HepG2 (cell line): ENCODE measurements around the gene WWTR1. TPM values are rescaled to one million over a fixed set of nuclear protein-coding genes. Genes with fewer than 3 reads are reported as not detected.

Experiments used
- ATAC-seq: fragments of 200-7000 bp; cut with Tn5 transposase; 3 replicates; pipeline ENCODE4 v1.9.1; 2020; ENCODE audit warnings: mild to moderate bottlenecking, moderate library complexity
- BruUV-seq: library from RNA; stranded (reverse); fragments of 400-500 nt; replicated peaks from 2 replicates; lab custom pipeline; 2021; lab: Mats Ljungman, UMichigan
- CTCF ChIA-PET: fragments of 300-600 bp; formaldehyde crosslinking; extraction: SDS; loops from one replicate; lab custom pipeline; 2021; ENCODE audit warnings: low total read pairs, inconsistent platforms, low intra/inter-chr PET ratio; lab: Yijun Ruan, JAX
- POLR2A ChIA-PET: fragments of 350-600 bp; sonication (Branson Sonifier 250); formaldehyde crosslinking; loops from one replicate; lab custom pipeline; 2020; ENCODE audit warnings: antibody characterized with exemption, inconsistent platforms; lab: Yijun Ruan, JAX
- DNase-seq: peaks from one replicate; pipeline ENCODE4 v3.0.0-alpha.2; 2015; ENCODE audit warnings: low spot score
- FAIRE-seq: peaks from 3 replicates; lab custom pipeline; 2011; peaks lifted over from hg19 to GRCh38; lab: Jason Lieb, UNC
- H2AFZ ChIP-seq: one replicate; pipeline ENCODE4 v1.6.1; 2011; ENCODE audit warnings: low read length, inconsistent platforms
- H3K27ac ChIP-seq: fragments of 300-600 bp; 3 replicates; pipeline ENCODE4 v1.8.0; 2011; ENCODE audit warnings: mixed run types, mild to moderate bottlenecking, mixed read lengths, low read length, inconsistent platforms; ENCODE audit not compliant: insufficient read depth; ENCODE audit errors: extremely low read length
- H3K27me3 ChIP-seq, 2 experiments: fragments of 200-600 bp in 1 of 2; 2 replicates in 1 of 2; 3 replicates in 1 of 2; pipeline versions ENCODE4 v1.6.0 to v1.8.0; 2011; ENCODE audit warnings: low read length in 2 of 2, mild to moderate bottlenecking in 2 of 2, moderate library complexity in 2 of 2, inconsistent platforms in 1 of 2; ENCODE audit not compliant: insufficient read depth in 2 of 2, control insufficient read depth in 1 of 2
- H3K36me3 ChIP-seq, 2 experiments: fragments of 200-600 bp in 1 of 2; replicated peaks in 1 of 2; 2 replicates in 1 of 2; 3 replicates in 1 of 2; pipeline versions ENCODE4 v1.5.1 to v1.8.0; 2011; ENCODE audit warnings: low read length in 2 of 2, inconsistent platforms in 1 of 2; ENCODE audit not compliant: insufficient read depth in 2 of 2, control insufficient read depth in 1 of 2
- H3K4me1 ChIP-seq: 2 replicates; pipeline ENCODE4 v1.5.1; 2012; ENCODE audit warnings: low read length, inconsistent platforms; ENCODE audit not compliant: insufficient read depth
- H3K4me2 ChIP-seq: 2 replicates; pipeline ENCODE4 v1.6.0; 2011; ENCODE audit warnings: low read depth, low read length, inconsistent platforms
- H3K4me3 ChIP-seq, 3 experiments: fragments of 200-600 bp in 1 of 3; sonication (generic), shearing (Covaris generic) in 1 of 3; replicated peaks in 1 of 3; 2 replicates each; pipeline ENCODE4 v1.5.1; 2011 to 2016; ENCODE audit warnings: low read length in 3 of 3, inconsistent platforms in 2 of 3, low read depth in 2 of 3, mild to moderate bottlenecking in 2 of 3, control low read depth in 1 of 3, mixed read lengths in 1 of 3; ENCODE audit not compliant: insufficient read depth in 1 of 3
- H3K79me2 ChIP-seq: one replicate; pipeline ENCODE4 v1.6.1; 2011; ENCODE audit warnings: low read length, inconsistent platforms; ENCODE audit not compliant: insufficient read depth
- H3K9ac ChIP-seq: 2 replicates; pipeline ENCODE4 v1.6.0; 2011; ENCODE audit warnings: mild to moderate bottlenecking, low read depth, low read length, inconsistent platforms; ENCODE audit not compliant: insufficient read depth
- H3K9me3 ChIP-seq: 2 replicates; pipeline ENCODE4 v1.5.1; 2012; ENCODE audit warnings: mild to moderate bottlenecking, low read length
- H4K20me1 ChIP-seq: 2 replicates; pipeline ENCODE4 v1.6.0; 2011; ENCODE audit warnings: inconsistent platforms, mild to moderate bottlenecking, low read length, moderate library complexity; ENCODE audit not compliant: insufficient read depth
- BCL6 ChIP-seq: IDR thresholded peaks from 2 replicates; pipeline ENCODE4 v1.6.1; 2016; ENCODE audit warnings: missing genetic modification reagents, missing compliant biosample characterization
- CHD2 ChIP-seq: IDR thresholded peaks from 2 replicates; pipeline ENCODE4 v1.6.1; 2011; ENCODE audit warnings: low read depth, low read length, improper control_type of control experiment
- EZH2 ChIP-seq: conservative IDR thresholded peaks from 2 replicates; pipeline ENCODE4 v1.6.1; 2012; ENCODE audit warnings: mild to moderate bottlenecking, low read depth, low read length, moderate library complexity
- LRRFIP1 ChIP-seq: sonication (generic); formaldehyde crosslinking; conservative IDR thresholded peaks from 2 replicates; pipeline ENCODE4 v1.4.0; 2020; ENCODE audit warnings: missing genetic modification reagents
- MIER2 ChIP-seq: IDR thresholded peaks from 2 replicates; pipeline ENCODE4 v1.6.1; 2016; ENCODE audit warnings: missing biosample characterization, missing genetic modification reagents
- MNT ChIP-seq: fragments of 450-650 bp; IDR thresholded peaks from 2 replicates; pipeline ENCODE4 v1.6.1; 2016
- NFRKB ChIP-seq: fragments of 450-650 bp; IDR thresholded peaks from 2 replicates; pipeline ENCODE4 v1.6.1; 2017
- REL ChIP-seq: sonication (generic); formaldehyde crosslinking; conservative IDR thresholded peaks from 2 replicates; pipeline ENCODE4 v1.8.0; 2022; ENCODE audit warnings: mild to moderate bottlenecking, missing genetic modification reagents, moderate library complexity
- REPIN1 ChIP-seq: sonication (generic); formaldehyde crosslinking; IDR thresholded peaks from 2 replicates; pipeline ENCODE4 v1.8.0; 2022; ENCODE audit warnings: missing genetic modification reagents, low read depth, mild to moderate bottlenecking, borderline replicate concordance
- RXRA ChIP-seq: sonication (generic); formaldehyde crosslinking; IDR thresholded peaks from 2 replicates; pipeline ENCODE4 v1.5.1; 2020; ENCODE audit warnings: missing genetic modification reagents
- ZNF264 ChIP-seq: sonication (generic); formaldehyde crosslinking; IDR thresholded peaks from 2 replicates; pipeline ENCODE4 v1.4.0; 2020; ENCODE audit warnings: missing genetic modification reagents
- ZNF331 ChIP-seq: sonication (generic); formaldehyde crosslinking; IDR thresholded peaks from 2 replicates; pipeline ENCODE4 v1.4.0; 2020; ENCODE audit warnings: missing genetic modification reagents
- ZNF792 ChIP-seq: IDR thresholded peaks from 2 replicates; pipeline ENCODE4 v1.6.1; 2016
- ZNF841 ChIP-seq: sonication (generic); formaldehyde crosslinking; IDR thresholded peaks from 2 replicates; pipeline ENCODE4 v1.8.1; 2023; ENCODE audit warnings: missing genetic modification reagents, borderline replicate concordance
- WGBS: methylation state at CpG from one replicate; pipeline ENCODE4 v1.1.6; 2017; ENCODE audit warnings: low lambda C conversion rate; 5-methylcytosine and 5-hydroxymethylcytosine counted together
- in situ Hi-C: cut with HindIII; loops from 2 replicates; pipeline ENCODE4 v1.10.0; 2017; ENCODE audit warnings: low pct_unique_long_range_greater_than_20kb; ENCODE audit not compliant: extremely low pct_ligation_motif_present
- intact Hi-C: fragments of 100-400 bp; cut with micrococcal nuclease; formaldehyde crosslinking; loops from one replicate; pipeline ENCODE4 v1.10.0; 2022; ENCODE audit not compliant: unreplicated experiment
- polyA plus RNA-seq, 8 experiments: library from polyadenylated mRNA; depleted of rRNA in 3 of 8; stranded (reverse) in 7 of 8; unstranded in 1 of 8; fragments of >200 nt; fragmentation: Illumina TruSeq in 4 of 8; extraction: Trizol in 4 of 8; gene quantifications; 2 replicates each; pipeline versions ENCODE4 v1.2.1 to v1.2.3, GENCODE V29; 2011 to 2016; ENCODE audit warnings: low read depth in 4 of 8, missing spikeins in 1 of 8, mixed read lengths in 1 of 8; ENCODE audit not compliant: insufficient read depth in 1 of 8
- total RNA-seq, 5 experiments: library from RNA; depleted of rRNA; stranded (reverse); fragments of >200 nt; fragmentation: Illumina TruSeq; extraction: Trizol; gene quantifications; 2 replicates each; pipeline ENCODE4 v1.2.3, GENCODE V29; 2016; ENCODE audit warnings: low read depth in 1 of 5
- TF ChIP-seq, protein P1 (sequence below): sonication (generic); formaldehyde crosslinking; IDR thresholded peaks from 2 replicates; pipeline ENCODE4 v1.4.0; 2020; ENCODE audit warnings: mild to moderate bottlenecking, missing genetic modification reagents
- TF ChIP-seq, protein P2 (sequence below): sonication (generic); formaldehyde crosslinking; IDR thresholded peaks from 2 replicates; pipeline ENCODE4 v1.8.0; 2022; ENCODE audit warnings: mild to moderate bottlenecking, missing genetic modification reagents, moderate library complexity

The WWTR1 gene
- total and polyA plus RNA-seq, 2 of the 13 experiments (the other 11 are each of a cell fraction or from before 2014, with no cell fraction given), result 19.7 to 139 TPM

DNA sequence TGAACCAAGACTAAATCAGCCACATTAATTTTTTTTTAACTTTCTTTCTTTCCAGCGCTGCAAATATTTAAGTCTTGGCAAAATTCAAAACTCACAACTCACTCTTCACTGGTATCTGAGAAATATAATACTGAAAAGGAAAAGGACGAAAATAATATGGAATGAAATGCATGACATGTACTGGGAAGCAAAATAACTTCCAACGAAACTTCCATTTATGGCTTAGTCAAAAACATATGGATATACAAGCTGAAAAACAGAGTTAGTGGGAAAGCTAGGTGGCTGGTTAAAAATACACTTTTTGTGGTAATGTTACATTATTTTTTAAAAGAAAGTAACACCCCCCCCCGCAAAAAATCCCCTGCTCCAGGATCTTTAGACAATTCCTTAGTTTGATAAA lies 97.2 kb downstream of the WWTR1 start (continued):
- no peak for TF ChIP-seq MNT

- H3K4me3 ChIP-seq, result no peak overlapping the region
- FAIRE-seq (no peak), DNase-seq (no peak), ATAC-seq (no peak)
- no peak overlapping the region for H3K27ac ChIP-seq
- H3K79me2 ChIP-seq, result peaks cover 54% of the 10 kb centered on the region
- 97% methylated on average over 3 of the region's 3 CpGs for WGBS
- POLR2A ChIA-PET, result interaction anchor here (1.6 kb wide), 1 partner anchor 9 kb away, joined by 3 read pairs; no protein-coding TSS in a partner anchor
- no peak overlapping the region for H2AFZ ChIP-seq
- TF ChIP-seq, protein P1, sequence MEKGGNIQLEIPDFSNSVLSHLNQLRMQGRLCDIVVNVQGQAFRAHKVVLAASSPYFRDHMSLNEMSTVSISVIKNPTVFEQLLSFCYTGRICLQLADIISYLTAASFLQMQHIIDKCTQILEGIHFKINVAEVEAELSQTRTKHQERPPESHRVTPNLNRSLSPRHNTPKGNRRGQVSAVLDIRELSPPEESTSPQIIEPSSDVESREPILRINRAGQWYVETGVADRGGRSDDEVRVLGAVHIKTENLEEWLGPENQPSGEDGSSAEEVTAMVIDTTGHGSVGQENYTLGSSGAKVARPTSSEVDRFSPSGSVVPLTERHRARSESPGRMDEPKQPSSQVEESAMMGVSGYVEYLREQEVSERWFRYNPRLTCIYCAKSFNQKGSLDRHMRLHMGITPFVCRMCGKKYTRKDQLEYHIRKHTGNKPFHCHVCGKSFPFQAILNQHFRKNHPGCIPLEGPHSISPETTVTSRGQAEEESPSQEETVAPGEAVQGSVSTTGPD (CRISPR knock-in tag), result no peak
- TF ChIP-seq REPIN1 (CRISPR knock-in tag), result no peak
- TF ChIP-seq ZNF841 (CRISPR knock-in tag), result no peak
- TF ChIP-seq CHD2, result no peak
- TF ChIP-seq ZNF792 (CRISPR knock-in tag), result no peak
- TF ChIP-seq, protein P2, sequence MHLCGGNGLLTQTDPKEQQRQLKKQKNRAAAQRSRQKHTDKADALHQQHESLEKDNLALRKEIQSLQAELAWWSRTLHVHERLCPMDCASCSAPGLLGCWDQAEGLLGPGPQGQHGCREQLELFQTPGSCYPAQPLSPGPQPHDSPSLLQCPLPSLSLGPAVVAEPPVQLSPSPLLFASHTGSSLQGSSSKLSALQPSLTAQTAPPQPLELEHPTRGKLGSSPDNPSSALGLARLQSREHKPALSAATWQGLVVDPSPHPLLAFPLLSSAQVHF (CRISPR knock-in tag), result no peak
- no peak for TF ChIP-seq ZNF264
- no peak for TF ChIP-seq EZH2
- TF ChIP-seq BCL6, result no peak
- no peak for TF ChIP-seq MIER2 (CRISPR knock-in tag)
- TF ChIP-seq RXRA (CRISPR knock-in tag), result no peak
- no peak for TF ChIP-seq ZNF331
- no peak for TF ChIP-seq REL (CRISPR knock-in tag)
- TF ChIP-seq NFRKB, result no peak
- TF ChIP-seq LRRFIP1 (CRISPR knock-in tag), result no peak
- peaks cover 9 to 61% of the 10 kb centered on the region in 2 experiments; a peak in 4 of 5 replicates for H3K36me3 ChIP-seq
- CTCF ChIA-PET, result no interaction called here
- no peak overlapping the region for H3K4me2 ChIP-seq
- H3K27me3 ChIP-seq, result no peaks in the 10 kb centered on the region
- in situ Hi-C loops, result no loop called here
- intact Hi-C loops, result no loop called here
- H3K9me3 ChIP-seq, result no peaks in the 10 kb centered on the region
- no peak overlapping the region for H3K9ac ChIP-seq
- BruUV-seq, result no TSS peak
- peaks cover 31% of the 10 kb centered on the region; the same call in 1 of the 2 replicates for H4K20me1 ChIP-seq
- H3K4me1 ChIP-seq, result peaks cover 1% of the 10 kb centered on the region; the same call in 1 of the 2 replicates
Measured at GRCh38 chr3:149560001-149560400, 97.8 kb downstream of the WWTR1 start.
